Activated CD4-positive, alpha-beta T cell treated with anti-CD3 and anti-CD28 coated beads for 48 hours (primary cell): ENCODE measurements around the gene SLC7A4.
"Not testable (repeated sequence)": the region's sequence is repeated elsewhere in the genome, so short reads cannot be mapped to it uniquely, and the experiment has no call there.

Experiments used
- DNase-seq: peaks from one replicate; pipeline ENCODE4 v3.0.0-alpha.2; 2020

Gene SLC7A4

DNA sequence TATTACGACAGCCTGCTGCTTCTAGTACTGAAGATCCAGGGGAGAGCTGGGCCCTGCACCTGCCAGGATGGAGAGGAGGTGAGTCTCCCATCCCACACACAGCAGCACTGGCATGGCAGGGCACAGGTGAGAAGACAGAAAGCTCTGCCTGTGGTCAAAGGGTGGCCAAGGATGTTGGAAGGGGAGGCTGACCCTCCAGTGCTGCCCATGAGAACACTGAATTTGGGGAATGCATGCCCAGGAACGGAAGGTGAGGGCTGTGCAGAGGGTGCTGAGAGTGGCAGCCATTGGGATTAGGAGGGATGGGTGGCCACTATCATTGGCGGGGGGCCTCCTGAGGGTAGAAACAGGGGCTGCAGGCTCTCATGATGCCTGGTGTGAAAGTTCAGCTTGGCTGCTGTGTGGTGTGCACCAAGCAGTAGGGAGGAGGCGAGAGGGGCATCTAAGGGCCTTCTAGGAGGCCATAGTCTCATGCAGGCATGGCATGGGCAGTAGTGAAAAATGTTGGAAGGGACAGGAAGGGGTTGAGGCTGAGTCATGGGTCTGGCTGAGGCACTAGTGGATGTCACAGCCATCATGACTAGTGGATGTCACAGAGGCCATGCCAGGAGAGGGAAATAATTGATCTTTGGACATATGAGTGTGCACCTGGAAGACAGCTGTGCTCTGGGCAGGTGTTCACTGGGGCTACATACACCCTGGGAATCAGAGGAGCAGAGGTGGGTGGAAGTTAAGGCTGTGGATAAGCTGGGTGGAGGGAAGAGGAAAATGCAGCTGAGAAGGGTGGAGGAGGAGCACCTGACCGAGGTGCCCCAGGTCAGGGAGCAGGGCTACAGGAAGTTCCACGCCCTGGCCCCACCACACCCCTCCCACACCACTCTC lies 10.9 kb upstream of the SLC7A4 start:
- DNase-seq: no peak

DNA sequence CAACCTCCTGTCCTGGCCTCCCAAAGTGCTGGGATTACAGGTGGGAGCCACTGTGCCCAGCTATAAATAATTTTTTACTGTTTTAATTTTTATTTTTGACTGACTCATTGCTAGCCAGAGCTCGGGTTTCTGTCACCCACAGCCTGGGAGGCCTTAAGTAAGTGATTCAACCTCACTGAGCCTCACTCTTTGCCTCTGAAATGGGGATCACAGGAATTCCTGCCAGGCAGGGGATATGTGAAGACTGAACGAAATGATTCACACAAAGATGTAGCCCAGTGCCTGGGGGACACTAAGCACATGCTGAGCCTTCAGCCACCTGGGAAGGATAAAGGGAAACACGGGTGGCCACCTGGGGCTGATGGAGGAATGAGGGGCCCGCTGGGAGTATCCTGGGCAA lies 9.6 kb upstream of the SLC7A4 start:
- DNase-seq: no peak

DNA sequence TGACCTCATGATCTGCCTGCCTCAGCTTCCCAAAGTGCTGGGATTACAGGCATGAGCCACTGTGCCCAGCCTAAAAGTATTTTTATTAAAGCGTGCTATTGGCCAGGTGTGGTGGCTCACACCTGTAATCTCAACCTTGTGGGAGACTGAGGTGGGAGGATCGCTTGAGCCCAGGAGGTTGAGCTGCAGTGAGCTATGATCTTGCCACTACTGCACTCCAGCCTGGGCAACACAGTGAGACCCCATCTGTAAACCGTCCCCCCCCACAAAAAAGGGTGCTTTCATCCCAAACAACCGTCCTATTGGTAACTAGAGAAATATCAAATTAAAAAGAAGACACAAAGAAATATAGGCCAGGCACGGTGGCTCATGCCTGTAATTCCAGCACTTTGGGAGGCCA lies 6.8 kb upstream of the SLC7A4 start:
- not testable (repeated sequence) for DNase-seq

DNA sequence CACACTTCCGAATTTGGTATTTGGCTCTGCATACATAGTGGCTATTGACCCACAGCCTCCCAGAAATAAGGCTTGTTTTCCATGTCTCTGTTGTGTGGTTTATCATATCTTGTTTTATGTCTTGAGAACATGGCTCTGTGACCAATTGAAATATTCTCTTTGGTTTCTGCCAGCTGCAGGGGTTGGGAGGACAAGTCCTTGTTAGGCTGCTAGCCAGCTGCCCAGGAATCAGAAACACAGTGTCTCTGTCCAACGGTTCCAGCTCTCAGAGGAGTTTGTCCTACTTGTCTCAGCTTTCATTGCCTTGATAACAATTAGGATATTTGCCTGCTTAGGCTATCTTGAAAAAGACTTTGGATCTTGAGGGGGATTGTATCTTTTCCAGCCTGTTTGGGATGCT lies 6.0 kb upstream of the SLC7A4 start:
- no peak for DNase-seq

DNA sequence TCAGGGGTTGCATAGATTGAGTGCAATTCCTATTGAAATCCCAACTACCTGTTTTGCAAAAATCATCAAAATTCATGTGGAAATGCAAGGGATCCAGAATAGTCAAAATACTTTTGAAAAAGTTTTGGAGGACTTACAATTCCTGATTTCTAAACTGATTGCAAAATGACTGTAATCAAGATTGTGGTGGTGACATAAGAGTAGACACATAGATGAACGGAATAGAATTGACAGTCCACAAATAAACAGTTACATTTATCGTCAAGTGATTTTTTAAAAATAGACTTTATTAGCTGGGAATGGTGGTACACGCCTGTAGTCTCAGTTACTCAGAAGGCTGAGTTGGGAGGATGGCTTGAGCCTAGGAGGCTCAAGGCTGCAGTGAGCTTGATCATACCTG lies 2.6 kb upstream of the SLC7A4 start:
- no peak for DNase-seq

DNA sequence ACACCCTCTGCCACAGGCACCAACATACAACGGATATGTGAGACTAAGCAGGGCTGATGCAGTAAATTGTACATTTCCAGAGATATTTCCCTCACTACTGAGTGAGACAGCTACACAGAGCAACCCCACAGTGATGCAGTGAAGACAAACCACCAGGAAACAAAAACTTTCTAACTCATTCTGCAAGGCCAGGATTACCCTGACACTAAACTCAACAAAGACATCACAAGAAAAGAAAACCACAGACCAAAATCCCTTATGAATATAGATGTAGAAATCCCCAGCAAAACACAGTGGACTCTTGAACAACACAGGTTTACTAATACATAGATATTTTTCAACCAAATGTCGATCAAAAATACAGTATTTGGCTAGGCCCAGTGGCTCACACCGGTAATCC lies 1.5 kb upstream of the SLC7A4 start:
- no peak for DNase-seq

DNA sequence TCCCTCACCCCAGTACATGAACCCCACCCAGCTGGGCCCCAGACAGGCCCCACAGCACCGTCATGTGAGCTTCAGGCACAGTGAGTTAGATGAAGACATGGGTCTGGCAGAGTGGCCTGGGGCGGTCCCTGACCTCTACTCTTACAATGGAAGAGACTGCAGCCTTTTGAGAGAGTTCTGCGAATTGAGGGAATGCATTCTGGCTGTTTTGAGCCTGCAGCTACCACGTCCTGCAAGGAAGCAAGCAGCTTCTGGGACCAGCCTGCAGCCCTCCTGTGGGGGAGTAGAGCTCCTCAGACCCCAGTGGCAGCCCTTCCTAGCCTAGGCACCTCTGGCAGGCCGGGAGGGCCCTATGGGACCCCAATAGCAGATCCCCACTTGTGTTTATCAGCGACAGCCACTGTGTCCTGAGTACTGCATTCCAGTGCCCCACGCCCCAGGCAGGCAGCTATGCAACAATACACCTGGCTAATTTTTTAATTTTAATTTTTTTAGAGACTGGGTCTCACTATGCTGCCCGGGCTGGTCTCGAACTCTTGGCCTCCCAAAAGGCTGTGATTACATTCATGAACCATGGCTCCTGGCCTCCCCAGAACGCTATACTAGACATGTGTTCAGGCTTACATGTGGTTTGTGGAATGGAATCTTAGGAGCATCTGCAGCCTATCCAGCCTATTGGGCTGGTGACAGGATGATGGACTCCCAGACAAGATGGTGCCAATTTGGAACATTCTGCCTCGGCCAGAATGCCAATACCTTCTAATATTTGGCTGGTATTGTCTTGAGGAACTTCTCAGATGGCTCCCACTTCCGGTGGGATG lies 717 bp upstream of the SLC7A4 start:
- no peak for DNase-seq

DNA sequence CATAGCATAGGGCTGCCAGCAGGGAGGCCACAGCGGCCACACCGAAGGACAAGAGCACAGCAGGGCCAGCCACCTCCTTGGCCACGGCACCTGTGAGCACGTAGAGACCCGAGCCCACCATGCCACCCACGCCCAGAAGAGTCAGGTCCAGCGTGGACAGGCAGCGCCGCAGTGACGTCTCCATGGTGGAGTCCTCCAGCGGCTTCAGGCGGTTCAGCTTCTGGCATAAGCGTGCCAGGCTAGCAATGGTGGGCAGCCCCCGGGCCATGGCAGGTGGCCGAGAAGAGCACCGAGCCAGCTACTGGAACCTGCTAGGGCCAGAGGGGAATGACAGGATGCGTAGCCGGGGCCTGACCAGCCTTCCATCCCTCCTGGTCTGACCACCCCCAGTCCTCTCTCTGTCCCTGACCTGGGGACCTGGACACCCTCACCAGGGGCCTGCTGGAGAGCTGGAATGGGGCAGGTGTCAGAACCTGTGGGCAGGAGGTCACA lies 770 bp downstream of the SLC7A4 start:
- DNase-seq: no peak

DNA sequence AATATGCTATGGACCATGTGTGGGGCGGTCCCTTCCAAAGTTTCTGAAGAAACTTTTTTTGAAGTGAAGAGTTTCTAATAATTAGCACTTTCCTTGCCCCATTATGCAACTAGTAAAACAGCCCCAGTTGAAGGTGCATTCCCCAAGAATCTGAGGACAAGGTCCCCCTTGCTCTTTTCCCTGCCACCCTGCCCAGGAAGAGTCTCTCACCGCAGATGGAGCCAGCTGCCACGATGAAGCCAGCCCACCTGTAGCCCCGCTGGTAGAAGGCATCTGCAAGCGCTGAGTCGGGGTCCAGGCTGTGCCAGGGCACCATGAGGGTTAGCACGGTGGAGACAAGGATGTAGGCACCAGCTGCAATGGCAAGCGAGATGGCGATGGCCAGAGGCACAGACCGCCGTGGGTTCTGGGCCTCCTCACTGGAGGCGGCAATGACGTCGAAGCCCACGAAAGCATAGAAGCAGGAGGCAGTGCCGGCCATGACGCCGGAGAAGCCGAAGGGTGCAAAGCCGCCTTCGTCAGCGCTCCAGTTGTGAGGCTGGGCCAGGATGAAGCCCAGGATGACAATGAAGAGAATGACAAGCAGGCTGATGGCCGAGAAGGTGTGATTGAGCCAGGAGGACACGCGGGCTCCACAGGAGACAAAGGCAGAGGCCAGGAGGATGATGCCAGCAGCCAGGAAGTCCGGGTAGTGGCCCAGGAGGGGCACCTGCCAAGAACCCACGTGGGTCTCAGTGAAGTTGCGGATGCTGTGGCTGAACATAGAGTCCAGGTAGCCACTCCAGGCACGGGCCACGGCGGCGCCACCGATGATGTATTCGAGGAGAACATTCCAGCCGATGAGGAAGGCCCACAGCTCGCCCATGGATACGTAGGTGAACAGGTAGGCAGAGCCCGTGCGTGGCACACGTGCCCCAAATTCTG lies 1.5 kb downstream of the SLC7A4 start:
- no peak for DNase-seq

DNA sequence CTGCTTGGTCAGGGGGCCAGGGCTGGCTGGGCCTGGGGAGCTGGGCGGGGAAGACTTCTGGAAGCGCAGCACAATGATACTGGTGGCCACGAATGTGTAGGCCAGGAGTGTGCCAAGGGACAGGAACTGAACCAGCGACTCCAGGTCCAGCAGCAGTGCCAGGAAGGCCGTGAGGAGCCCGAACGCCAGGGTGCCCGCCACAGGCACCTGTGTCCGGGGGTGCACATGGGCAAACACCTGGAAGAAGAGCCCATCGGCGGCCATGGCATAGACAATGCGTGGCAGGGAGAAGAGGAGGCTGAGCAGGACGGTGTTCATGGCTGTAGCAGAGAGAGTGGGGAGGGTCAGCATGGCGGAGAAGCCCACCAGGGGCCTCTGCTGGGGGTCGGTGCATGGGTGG lies 2.3 kb downstream of the SLC7A4 start:
- DNase-seq: no peak

DNA sequence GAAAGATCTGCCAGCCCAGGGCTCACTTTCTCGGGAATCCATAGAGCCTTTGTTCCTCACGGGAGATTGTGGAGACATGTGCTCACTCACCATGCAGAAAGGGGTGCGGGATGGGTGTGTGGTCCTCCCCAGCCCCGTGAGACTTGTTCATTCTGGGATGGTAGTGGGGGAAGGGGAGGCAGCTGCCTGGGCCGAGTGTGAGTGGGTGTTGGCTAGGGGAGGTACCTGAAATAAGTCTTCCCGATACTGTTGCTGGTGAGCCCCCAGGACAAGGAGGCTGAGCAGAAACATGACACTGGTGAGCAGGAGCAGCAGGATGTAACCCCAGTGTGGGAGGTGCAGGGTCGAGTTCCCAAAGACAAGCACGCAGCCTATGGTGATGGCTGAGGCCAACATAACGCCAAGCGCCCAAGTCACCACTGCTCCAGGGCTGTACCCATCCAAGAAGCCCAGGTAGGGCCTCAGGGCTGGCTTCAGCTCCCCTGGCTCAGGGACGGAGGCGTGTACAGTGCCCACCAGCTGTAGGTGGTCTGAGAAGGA lies 2.8 kb downstream of the SLC7A4 start:
- DNase-seq: no peak

DNA sequence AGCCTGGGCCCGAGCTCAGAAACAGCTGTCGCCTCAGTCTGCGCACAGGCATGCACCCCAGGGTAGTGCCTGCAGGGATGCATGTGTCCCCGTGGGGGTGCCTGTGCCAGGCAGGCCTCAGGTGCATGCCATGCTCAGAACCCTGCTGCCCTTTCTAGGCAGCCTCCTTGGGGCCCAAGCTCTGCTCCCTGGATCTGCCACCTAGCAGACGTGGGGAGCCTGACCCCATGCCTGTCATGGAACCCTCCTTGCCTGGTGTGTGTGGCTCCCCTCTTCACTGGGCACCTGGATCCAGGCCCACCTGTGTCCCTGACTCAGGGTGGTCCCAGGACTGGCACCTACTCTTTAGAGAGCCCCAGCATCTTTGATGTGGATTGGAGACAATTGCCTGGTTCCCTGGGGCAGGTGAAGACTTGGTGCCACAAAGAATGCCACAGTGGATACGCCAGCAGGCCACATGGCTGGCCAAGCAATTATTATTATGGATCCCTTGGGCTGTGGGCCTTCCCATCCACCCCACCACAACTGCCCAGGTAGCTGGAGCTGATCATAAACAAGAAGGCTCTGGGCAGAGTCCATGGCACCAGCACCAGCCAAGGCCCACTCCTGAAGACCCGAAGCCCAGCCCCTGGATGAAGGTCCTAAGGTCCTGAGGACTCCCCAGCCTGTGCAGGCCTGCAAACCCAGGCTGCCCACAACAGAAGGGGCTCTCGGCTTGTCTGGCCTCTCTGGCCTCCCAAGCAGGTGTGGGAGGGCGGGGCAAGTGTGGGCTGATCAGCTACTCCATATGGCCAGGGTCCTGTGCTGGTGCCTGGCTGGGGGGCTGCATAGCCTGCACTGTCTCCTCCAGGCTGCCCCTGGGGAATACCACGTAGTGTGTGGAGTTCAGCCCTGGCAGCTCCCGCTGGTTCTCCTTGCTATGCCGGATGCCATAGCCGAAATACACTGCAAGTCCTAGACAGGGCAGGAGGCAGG lies 3.8 kb downstream of the SLC7A4 start:
- DNase-seq: no peak

DNA sequence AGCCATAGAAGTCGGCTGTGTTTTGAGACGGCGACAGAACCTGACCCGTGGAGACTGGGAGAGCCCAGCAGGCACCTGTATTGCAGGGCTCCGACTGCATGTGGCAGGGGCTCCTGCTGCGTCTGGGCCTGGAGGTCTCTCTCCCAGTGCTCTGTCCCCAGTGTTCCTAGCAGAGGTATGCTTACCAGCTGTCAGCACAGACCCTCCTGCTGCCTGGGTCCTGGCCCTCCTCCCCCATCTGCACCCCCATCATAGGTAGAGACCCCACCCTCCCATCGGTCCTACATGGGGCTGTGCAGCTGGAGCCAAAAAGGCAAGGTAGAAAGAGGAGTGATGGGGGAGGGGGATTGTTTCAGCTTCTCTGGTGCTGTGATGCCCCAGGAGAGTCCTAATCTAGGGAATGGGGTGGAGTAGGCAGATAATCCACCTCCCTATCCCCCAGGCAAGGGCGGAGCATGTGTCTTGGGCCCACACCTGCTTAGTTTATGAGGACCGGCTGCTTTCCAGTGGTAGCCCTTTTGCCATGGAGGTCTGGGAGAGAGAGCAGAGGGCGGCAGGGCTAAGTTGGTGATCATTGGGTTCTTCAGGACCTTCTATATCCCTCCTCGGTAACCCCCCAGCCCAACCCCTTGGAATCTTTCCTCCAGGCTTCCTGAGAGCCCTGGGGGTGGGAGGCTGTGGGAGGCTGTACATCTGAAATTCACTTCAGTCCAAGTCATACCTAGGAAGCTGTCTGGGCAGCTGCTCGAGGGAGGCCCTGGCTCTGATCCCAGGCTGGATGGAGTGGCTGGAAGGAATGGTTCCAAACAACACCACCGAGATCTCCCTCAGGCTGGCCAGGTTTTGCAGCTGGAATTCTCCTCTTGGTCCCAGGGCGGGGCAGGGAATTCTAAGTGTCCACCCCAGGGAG lies 5.3 kb downstream of the SLC7A4 start:
- no peak for DNase-seq

DNA sequence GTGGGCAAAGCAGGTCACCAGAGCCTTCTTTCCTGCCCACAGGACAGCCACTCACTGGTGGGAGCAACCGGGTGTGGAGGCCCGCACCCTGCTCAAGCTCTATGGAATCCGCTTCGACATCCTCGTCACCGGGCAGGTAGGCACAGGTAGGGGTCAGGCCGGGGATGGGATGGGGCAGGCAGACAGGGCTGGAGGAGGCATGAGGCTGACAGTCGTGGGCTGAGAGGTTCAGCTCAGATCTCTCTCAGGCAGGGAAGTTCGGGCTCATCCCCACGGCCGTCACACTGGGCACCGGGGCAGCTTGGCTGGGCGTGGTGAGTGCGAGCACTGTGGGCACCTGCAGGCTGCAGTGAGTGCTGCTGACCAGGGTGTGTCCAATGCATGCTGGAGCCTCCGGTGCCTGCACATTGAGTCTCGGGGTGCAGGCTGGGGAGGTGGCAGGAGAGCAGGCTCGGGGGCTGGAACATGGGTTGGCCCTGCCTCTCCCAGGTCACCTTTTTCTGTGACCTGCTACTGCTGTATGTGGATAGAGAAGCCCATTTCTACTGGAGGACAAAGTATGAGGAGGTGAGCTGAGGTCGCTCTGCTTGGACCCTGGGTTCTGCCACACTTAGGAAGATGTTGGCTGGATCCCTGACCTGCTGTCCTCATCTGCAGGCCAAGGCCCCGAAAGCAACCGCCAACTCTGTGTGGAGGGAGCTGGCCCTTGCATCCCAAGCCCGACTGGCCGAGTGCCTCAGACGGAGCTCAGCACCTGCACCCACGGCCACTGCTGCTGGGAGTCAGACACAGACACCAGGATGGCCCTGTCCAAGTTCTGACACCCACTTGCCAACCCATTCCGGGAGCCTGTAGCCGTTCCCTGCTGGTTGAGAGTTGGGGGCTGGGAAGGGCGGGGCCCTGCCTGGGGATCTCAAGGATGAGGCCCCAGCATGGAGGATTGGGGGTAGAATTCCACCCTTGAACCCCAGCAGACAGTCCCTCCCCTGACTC lies 6.3 kb downstream of the SLC7A4 start:
- DNase-seq: no peak

DNA sequence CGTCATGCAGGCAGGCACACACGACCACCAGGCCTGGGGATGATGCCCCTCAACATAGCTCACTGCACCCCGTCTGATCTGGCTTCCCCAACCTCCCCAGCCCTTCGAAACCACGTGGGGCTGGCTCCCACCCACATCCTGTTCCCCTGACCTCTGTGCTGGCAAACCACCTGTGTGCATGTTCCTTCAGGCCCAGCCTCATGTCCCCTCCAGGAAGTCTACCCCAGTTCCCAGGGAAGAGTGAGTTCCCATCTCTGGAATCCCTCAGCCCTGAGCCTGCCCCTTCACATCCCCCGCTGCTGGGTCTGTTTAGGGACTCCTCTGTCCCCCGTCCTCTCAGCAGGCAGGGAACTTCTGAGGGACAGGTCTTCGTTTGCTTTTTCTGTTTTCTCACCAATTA lies 7.1 kb downstream of the SLC7A4 start:
- DNase-seq: no peak

DNA sequence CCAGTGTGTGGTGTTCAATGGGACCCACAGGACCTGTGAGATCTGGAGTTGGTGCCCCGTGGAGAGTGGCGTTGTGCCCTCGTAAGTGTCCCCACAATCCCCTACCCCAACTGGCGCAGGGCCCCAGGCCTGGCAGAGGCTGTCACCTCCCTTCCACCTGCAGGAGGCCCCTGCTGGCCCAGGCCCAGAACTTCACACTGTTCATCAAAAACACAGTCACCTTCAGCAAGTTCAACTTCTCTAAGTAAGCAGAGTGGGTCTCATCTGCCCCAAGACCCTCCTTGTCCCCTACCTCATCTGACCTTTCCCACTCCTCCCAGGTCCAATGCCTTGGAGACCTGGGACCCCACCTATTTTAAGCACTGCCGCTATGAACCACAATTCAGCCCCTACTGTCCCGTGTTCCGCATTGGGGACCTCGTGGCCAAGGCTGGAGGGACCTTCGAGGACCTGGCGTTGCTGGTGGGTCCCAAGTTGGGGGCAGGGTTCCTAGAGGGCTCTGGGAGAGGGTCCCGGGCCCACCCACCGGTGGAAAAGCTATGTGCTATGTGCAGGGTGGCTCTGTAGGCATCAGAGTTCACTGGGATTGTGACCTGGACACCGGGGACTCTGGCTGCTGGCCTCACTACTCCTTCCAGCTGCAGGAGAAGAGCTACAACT lies 9.3 kb downstream of the SLC7A4 start:
- DNase-seq: no peak

DNA sequence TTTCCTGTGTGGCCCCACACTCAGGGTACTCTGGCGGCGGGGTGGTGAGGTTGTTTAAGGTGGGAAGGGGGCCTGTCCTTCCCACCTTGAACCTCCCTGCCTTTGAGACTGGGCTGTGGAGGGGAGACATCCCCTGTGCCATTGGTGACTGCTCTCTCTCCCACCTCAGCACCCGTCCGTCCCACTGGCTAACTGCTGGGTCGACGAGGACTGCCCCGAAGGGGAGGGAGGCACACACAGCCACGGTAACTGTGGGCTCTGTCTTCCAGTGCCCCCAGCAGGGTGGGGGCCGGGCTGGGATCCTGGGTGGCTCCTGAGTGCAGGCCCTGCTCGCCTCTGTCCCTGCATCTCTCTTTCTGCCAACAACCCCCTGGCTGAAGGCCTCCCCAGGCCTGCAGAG lies 9.9 kb downstream of the SLC7A4 start:
- no peak for DNase-seq

DNA sequence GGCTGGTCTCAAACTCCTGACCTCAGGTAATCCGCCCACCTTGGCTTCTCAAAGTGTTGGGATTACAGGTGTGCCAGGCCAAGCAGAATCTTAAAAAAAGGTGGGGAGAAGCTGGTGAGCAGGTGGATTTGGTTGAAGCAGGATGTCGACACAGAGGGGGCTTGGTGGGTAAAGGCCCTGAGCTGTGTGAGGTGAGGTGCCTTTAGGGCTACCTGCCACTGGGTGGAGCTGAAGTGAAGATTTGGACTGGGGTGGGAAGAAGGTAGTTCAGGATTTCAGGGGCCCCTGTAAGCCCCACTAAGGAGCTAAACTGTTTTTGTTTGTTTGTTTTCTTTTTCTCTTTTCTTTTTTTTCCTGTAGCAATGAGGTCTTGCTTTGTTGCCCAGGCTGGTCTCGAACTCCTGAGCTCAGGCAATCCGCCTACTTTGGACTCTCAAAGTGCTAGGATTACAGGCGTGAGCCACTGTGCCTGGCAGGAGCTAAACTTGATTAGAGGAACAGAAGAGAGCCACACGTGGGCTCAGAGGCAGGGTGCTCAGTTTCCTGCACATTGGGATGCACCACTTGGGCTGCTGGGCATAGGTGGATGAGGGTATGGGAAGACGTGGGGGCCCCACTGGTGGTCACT lies 11.4 kb downstream of the SLC7A4 start:
- peak; percentile 32 for DNase-seq
